Central memory CD8-positive, alpha-beta T cell (primary cell): ENCODE measurements around the gene NAA15.

Source experiments
- ATAC-seq: fragments of 150-1000 bp; cut with Tn5 transposase; replicated peaks from 2 replicates; pipeline ENCODE4 v1.10.0; 2022; ENCODE audit warnings: mild to moderate bottlenecking, moderate FRiP score, moderate number of reproducible peaks; ENCODE audit not compliant: poor library complexity, severe bottlenecking; ENCODE audit errors: extremely low read depth
- DNase-seq, 2 donors: peaks; one replicate each; pipeline ENCODE4 v3.0.0; 2021; ENCODE audit warnings: low spot score in 2 of 2
- H3K27ac Mint-ChIP-seq: one replicate; pipeline ENCODE4 v1.8.0; 2022; ENCODE audit warnings: low read depth, mild to moderate bottlenecking, moderate library complexity, mixed read lengths
- H3K27me3 Mint-ChIP-seq: one replicate; pipeline ENCODE4 v1.8.0; 2022; ENCODE audit warnings: mixed read lengths
- H3K36me3 Mint-ChIP-seq: one replicate; pipeline ENCODE4 v1.8.0; 2022; ENCODE audit warnings: mild to moderate bottlenecking, moderate library complexity, mixed read lengths; ENCODE audit not compliant: insufficient read depth
- H3K4me1 Mint-ChIP-seq: one replicate; pipeline ENCODE4 v1.8.0; 2022; ENCODE audit warnings: mixed read lengths
- H3K4me3 Mint-ChIP-seq: one replicate; pipeline ENCODE4 v1.8.0; 2022; ENCODE audit warnings: mild to moderate bottlenecking, moderate library complexity, mixed read lengths
- H3K9me3 Mint-ChIP-seq: one replicate; pipeline ENCODE4 v1.8.0; 2022; ENCODE audit warnings: mixed read lengths

Gene NAA15

DNA sequence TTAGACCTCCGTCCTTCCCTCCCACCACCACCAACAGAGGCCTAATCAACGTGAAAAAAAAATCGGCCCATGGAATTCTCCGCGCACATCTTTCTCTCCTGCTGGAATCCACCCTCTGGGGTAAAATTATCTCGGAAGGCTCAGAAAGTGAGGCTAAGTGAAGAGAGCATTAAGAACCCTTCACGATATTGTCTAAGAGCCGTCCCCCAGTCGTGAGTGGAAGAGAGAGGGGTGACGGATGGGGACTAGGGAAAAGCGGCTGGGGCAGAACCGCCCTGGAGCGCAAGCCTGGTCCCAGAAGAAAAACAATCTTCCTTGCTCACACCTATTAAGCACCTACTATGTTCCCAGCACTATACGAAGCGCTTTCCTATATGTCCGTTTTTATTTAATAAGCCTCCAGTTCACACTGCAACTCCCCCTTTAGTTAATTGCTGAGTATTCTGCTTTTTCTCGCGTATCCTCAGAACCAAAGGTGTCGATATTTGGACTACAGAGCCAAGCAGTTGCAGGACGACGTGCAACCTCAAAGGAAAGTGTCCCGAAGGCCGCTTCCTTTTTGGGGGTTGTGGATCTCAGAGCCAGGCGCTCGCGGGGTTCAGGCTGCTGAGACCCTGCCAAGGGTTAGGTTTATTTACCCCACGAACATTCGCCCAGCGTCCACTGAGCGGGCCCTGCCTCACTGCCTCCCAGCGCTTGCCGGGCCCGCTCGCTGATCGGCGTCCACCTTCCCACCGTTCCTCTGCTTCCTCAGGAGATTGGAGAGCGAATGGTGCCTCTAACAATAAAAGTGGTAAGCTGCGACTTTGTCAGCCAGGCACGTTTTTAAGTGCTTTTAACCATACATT lies 22.2 kb upstream of the NAA15 start:
- H3K4me1 Mint-ChIP-seq: peaks cover 18% of the 10 kb centered on the region
- H3K36me3 Mint-ChIP-seq: peaks cover 1% of the 10 kb centered on the region
- H3K27me3 Mint-ChIP-seq: peaks cover 41% of the 10 kb centered on the region
- H3K9me3 Mint-ChIP-seq: no peaks in the 10 kb centered on the region
- DNase-seq: no peak
- H3K27ac Mint-ChIP-seq: no peak overlapping the region
- H3K4me3 Mint-ChIP-seq: peak overlapping the region; percentile 72
- no peak for ATAC-seq

DNA sequence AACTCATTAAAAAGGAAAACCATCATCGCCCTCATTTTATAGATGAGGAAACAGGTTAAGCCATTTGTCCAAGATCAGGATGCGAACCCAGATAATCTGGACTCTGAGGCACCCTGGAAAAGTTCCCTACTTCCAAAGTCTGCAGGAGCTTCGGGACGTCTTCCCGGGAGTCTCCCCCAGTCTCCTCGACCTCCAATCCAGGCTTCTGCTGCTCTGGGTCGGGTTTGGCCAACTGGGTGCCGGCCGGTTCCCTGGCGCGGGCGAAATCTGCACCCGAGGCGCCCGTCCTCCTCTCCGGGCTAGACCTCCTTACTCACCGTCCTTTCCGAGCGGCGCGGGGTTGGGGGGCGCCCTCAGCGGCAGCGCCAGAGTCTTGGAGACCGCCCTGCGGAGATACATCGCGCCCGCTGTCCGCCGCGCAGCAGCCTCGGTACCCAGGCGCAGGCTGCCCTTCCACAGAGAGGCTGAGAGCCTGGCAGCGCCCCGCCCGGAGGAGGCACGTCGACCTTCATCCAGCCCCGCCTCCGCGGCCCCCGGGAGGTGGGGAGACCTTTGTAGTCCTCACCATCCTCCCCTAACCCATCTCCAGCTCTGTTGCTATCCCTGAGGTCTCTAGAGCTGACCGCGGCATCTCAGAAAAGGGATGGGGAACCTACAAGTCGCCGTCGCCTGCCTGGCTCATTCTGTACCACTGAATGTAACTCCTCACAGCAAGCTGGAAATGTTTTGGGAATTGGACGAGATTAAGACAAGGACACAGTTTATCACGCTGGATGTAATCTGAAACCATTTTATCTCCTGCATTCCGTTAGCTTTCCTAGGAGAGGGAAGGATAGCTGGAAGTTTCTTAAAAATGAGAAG lies 21.3 kb upstream of the NAA15 start, which contains the start of gene MGARP:
Gene MGARP (minus strand): TSS at position 466 of the 861 bp plus-strand sequence. CDS start 67 bp downstream, at position 399.
- Mint-ChIP-seq H3K4me3 (peak within 1 kb of the TSS; percentile 72), H3K27me3 (peaks cover 41% of the 10 kb centered on the region), H3K4me1 (peaks cover 18% of the 10 kb centered on the region), H3K27ac (no peak within 1 kb of the TSS), H3K9me3 (no peaks in the 10 kb centered on the region), H3K36me3 (peaks cover 1% of the 10 kb centered on the region)
- DNase-seq: no peak
- ATAC-seq: peak; percentile 65

DNA sequence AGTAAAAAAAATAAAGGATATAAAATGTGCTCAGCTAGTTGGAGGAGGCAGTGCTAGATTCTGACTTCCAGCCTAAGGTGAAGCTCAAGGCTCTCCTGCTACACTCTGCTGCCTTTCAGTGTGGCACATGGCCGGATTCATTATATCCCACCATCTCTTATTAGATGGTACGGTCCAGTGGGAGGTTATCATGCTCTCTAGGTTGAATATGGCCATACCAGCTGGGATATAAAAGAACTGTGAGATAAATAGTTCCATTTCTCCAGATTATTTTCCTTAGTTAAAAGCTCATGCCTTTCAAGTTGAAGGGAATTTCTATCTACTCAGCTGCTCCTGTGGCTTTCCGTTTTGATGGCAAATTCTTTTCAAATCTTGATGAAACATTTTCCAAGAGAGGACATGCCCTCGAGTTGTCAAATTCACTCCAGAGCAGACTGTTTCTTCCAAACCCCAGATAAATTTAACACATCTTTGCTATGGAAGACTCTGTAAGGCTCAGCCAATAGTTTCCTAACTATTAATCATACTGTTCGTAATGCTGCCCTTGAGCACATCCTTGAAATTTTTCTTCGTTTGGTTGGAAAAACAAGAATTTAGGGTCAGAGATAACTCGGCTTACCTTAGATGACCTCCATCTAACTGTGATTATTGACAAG lies 19.1 kb upstream of the NAA15 start:
- Mint-ChIP-seq H3K27ac (no peak overlapping the region), H3K4me3 (no peak overlapping the region), H3K9me3 (no peaks in the 10 kb centered on the region), H3K4me1 (peaks cover 18% of the 10 kb centered on the region), H3K36me3 (peaks cover 1% of the 10 kb centered on the region), H3K27me3 (peaks cover 31% of the 10 kb centered on the region)
- ATAC-seq (no peak), DNase-seq (no peak)

DNA sequence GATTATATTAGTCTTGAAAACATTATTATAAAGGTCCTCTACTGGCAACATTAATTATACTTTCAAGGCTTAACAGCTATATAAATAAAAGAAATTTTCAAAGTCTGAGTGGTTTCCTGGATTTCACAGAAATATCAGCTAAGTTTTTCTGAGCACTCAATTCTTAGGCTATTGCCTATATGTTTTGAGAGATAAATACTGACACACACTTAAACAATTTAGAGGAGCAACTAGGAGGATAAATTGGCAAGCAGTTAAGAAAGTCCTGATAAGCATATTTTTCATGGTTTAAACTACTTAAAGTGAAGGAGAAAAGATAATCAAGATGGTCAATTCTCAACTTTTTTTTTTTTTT lies 18.6 kb upstream of the NAA15 start:
- Mint-ChIP-seq H3K4me1 (peaks cover 18% of the 10 kb centered on the region), H3K9me3 (no peaks in the 10 kb centered on the region), H3K36me3 (peaks cover 5% of the 10 kb centered on the region), H3K4me3 (no peak overlapping the region), H3K27me3 (peaks cover 31% of the 10 kb centered on the region), H3K27ac (no peak overlapping the region)
- DNase-seq (no peak), ATAC-seq (no peak)

DNA sequence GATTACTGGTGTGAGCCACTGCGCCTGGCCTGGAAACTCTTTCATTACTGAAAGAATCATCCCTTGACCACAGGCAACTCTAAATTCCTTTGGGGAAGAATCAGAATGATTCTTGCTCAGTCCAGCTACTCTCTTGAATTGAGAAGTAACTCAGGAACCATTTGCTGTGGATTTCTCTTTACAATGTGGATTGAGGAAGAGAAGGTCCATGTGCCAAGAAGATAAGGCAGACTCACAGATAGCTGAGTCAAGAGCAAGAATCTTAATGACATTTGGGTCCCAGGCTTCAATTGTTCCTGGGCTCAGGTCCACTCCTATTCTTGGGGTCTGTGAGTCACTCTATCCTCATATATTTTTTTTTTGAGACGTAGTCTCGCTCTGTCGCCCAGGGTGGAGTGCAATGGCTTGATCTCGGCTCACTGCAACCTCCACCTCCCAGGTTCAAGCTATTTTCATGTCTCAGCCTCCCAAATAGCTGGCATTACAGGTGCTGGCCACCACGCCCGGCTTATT lies 15.1 kb upstream of the NAA15 start:
- peaks cover under 1% of the 10 kb centered on the region for H3K27me3 Mint-ChIP-seq
- DNase-seq: no peak
- no peaks in the 10 kb centered on the region for H3K9me3 Mint-ChIP-seq
- no peak for ATAC-seq
- peaks cover 27% of the 10 kb centered on the region for H3K36me3 Mint-ChIP-seq
- no peaks in the 10 kb centered on the region for H3K4me1 Mint-ChIP-seq
- no peak overlapping the region for H3K4me3 Mint-ChIP-seq
- no peak overlapping the region for H3K27ac Mint-ChIP-seq

DNA sequence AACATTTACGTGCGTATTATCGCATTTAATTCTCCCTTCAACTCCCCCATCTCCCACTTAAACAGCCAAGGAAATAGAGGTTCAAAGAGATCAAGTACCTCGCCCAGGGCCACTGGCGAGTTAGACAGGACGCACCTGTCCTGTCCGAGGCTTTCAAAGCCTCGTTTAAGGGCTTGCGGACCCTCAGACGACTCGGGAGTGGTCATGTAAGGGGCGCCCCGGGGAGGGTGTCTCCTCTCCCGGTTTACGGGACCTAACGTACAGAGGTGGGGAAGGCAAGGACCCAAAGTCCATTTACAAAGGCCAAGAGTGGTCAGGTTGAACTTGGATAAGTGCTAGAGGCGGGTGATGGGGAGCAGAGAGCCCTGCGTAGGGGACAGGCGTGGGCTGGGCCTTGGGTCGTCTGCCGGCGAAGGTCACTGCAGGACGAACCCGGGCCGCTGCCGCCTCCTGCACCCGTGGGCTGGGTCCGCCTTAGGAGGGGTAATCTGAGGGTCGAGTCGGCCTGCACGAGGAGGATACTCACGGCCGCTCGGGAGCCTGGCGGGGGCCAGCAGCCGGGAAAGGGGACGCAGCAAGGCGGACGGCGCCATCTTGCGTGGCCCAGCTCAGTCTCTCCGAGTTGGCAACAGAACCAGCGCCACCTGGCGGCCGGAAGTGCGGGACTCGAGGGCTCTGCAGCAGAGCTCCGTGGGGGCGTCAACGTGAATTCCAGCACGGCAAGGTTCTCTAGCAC lies 5.9 kb upstream of the NAA15 start:
- Mint-ChIP-seq H3K4me1 (peaks cover 19% of the 10 kb centered on the region), H3K36me3 (peaks cover 28% of the 10 kb centered on the region), H3K27me3 (no peaks in the 10 kb centered on the region), H3K4me3 (peak overlapping the region; percentile 99), H3K9me3 (no peaks in the 10 kb centered on the region), H3K27ac (peak overlapping the region; percentile 96)
- peak; percentile 89 to 99 for DNase-seq
- ATAC-seq: peak; percentile 96

DNA sequence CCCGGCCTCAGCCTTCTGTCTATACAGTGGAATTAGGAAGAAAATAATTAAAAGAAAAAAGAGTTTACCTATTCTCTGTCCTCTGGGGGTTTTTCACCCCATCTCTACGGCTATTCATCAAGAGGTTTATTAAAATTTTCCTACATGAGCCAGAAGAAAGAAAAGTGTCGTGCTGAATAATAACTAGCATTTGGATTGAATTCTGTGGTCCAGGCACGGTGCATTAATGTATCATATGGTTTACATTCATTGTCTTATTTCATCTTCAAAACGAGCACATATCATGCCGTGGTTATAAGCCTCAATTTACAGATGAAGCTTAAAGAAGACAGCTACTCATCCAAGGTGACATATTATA lies 5.4 kb upstream of the NAA15 start:
- no peaks in the 10 kb centered on the region for H3K9me3 Mint-ChIP-seq

DNA sequence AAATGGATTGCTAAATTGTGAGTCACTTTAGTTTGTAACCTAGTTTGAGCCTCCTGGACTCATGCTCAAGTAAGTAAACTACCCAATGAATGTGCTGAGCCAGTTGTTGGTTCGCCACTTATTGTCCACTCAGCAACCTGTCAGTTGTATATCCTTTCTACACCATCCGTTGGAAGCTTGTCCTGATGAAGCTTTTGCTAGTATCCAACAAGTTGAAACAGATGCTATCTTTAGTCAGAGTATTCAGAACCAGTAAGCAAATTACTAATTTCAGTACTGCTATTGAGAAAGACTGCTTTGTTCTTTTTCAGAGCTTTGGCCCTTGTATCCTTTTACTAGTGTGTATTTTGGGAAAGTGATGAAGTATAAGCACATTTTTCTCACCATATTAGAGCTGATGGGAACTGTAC lies 4.3 kb upstream of the NAA15 start:
- Mint-ChIP-seq H3K4me1 (peaks cover 33% of the 10 kb centered on the region), H3K27me3 (no peaks in the 10 kb centered on the region), H3K4me3 (no peak overlapping the region), H3K9me3 (no peaks in the 10 kb centered on the region), H3K27ac (no peak overlapping the region), H3K36me3 (peaks cover 26% of the 10 kb centered on the region)
- ATAC-seq: no peak
- no peak for DNase-seq

More for the DNA sequence above, 5.4 kb upstream of the NAA15 start:
- peak overlapping the region; percentile 96 for H3K27ac Mint-ChIP-seq
- ATAC-seq (no peak), DNase-seq (no peak)
- H3K4me3 Mint-ChIP-seq: peak overlapping the region; percentile 99
- peaks cover 25% of the 10 kb centered on the region for H3K4me1 Mint-ChIP-seq
- H3K36me3 Mint-ChIP-seq: peaks cover 27% of the 10 kb centered on the region
- H3K27me3 Mint-ChIP-seq: no peaks in the 10 kb centered on the region

DNA sequence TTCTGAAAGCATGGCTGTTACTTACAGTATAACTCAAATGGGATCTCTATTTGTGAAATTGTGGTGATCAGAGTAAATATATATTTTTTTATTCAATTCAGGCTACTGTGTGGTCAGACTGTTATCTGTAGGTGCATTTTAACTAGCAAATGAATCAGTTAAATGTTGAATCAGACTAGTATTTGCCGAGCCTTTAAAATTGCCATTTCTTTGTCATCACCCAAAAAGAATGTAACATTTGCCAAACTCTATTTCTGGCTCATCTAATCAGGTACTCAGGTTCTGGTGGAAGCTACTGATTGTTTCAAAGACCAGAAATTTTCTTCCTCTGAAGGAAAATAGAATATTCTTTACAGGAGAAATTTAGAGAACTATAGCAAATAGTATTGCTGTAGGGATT lies 1.8 kb upstream of the NAA15 start:
- ATAC-seq: no peak
- Mint-ChIP-seq H3K27me3 (no peaks in the 10 kb centered on the region), H3K27ac (no peak overlapping the region), H3K9me3 (no peaks in the 10 kb centered on the region), H3K36me3 (peaks cover 20% of the 10 kb centered on the region), H3K4me1 (peaks cover 42% of the 10 kb centered on the region), H3K4me3 (no peak overlapping the region)
- no peak for DNase-seq

DNA sequence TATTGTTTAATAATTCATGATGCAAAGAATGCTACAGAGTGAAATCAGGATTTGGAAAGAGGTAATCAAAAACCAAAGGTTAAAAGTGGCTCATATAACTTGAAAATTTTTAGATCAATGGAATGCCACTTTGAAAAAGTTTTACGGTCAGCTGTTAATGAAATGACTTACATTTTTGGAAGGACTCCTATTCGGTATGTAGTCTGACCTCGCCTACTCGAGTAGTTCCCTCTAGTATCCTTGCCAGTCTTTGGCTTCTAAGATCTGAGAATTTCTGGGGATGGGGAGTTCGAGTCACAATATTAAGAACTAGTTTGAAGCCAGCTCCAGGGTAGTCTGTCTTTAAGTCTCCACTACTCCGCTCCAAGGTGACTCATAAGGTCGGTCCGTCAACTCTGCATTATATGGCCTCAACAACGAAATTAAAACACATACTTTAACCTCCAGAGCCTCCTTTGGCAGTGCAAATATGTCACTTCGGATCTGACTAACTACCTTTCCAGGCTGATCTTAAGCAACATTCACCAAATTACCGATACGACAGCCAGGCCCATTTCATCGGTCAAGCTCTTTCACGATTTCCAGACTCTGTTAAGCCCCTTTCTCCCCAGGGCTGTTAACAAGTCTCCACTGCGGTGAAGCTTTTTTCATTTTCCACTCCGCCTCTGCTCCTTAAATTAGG lies 733 bp upstream of the NAA15 start:
- no peaks in the 10 kb centered on the region for H3K27me3 Mint-ChIP-seq
- peak overlapping the region; percentile 100 for H3K4me3 Mint-ChIP-seq
- no peaks in the 10 kb centered on the region for H3K9me3 Mint-ChIP-seq
- peaks cover 41% of the 10 kb centered on the region for H3K4me1 Mint-ChIP-seq
- ATAC-seq (peak; percentile 8), DNase-seq (no peak)
- peak overlapping the region; percentile 100 for H3K27ac Mint-ChIP-seq
- peaks cover 15% of the 10 kb centered on the region for H3K36me3 Mint-ChIP-seq

DNA sequence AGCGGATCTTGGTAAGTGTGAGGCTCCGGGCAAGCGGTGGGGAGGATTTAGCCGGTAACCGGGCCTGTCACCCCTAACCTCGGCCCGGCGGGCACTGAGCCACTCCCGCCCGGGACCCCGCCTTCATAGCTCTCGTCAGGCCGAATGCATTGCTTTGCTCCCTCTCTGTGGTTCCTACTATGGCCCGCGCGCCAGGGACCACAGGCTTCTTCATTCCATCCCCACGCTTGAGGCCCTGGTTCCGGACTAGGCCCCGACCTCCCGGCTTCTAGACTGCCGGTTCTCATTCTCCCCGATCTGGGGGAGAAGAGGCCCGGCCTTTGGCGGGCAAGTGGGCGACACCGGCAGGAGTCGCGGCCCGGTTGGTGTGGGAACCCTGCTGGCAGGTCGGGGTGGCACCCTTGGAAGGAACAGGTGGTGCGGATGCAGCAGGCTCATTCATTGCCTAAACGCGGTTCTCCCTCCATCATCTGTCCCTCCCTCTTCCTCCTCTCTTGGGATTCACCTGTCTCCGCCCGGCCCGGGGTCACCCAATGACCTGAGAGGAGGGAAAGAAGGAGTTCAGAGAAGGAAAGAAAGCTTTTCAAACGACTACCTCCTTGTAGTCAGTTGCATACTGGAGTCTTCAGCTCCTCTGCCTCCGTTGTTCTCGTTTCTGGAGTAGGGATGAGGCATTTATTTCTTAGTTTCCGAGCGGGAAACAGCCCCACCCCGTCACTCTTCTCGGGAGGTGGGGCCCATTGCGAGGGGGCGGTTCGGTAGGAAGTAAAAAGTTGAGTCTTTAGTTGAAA lies 711 bp downstream of the NAA15 start, which contains the start of gene NDUFC1:
Gene NDUFC1 (minus strand): TSS at position 657 of the 791 bp plus-strand sequence. CDS start 6,679 bp downstream, outside the sequence.
- DNase-seq (peak; percentile 49 to 51), ATAC-seq (peak; percentile 37)
- peak within 1 kb of the TSS; percentile 100 for H3K4me3 Mint-ChIP-seq
- peaks cover 48% of the 10 kb centered on the region for H3K4me1 Mint-ChIP-seq
- H3K27ac Mint-ChIP-seq: peak within 1 kb of the TSS; percentile 100
- H3K27me3 Mint-ChIP-seq: no peaks in the 10 kb centered on the region
- peaks cover 20% of the 10 kb centered on the region for H3K36me3 Mint-ChIP-seq
- no peaks in the 10 kb centered on the region for H3K9me3 Mint-ChIP-seq
